Measurements from ENCODE around the gene FAM83D.

Gene FAM83D

DNA sequence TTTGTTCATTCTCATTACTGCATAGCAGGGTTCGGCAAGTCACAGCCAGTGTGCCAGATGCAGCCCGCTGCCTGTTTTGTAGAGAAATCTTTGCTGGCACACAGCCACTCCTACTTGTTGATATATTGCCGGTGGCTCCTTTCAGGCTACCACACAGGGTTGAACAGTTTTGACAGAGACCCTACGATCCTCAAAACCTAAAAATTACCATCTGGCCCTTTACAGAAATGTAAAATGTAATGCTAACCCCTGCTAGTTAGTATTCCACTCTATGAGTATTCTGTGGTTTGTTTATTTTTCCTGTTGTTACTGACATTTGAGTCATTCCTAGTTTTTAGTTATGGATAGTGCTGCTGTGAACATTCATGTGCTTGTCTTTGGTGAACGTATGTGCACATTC, 47.4 kb downstream of the FAM83D start:
- H3K4me3 ChIP-seq (ENCODE audit: low read length) = no peak overlapping the region
- DNase-seq (ENCODE audit: low read depth) = peak; percentile 45
- no peak for TF ChIP-seq CTCF (IDR thresholded peaks at IDR 0.05; ENCODE audit: insufficient read depth, low read depth, low read length, missing control alignments)

- TF ChIP-seq CTCF (IDR thresholded peaks at IDR 0.05; ENCODE audit: insufficient read depth, low read depth, low read length, missing control alignments) = no peak
- no peak for DNase-seq (ENCODE audit: low read depth)
- no peak overlapping the region for H3K4me3 ChIP-seq (ENCODE audit: low read length)
Observed at GRCh38 chr20:38975539-38976120, 49.4 kb downstream of the FAM83D start.

GRCh38 chr20:38979434-38979833, 53.2 kb downstream of the FAM83D start:
- no peak for TF ChIP-seq CTCF (IDR thresholded peaks at IDR 0.05; ENCODE audit: insufficient read depth, low read depth, low read length, missing control alignments)
- DNase-seq (ENCODE audit: low read depth) = no peak
- no peak overlapping the region for H3K4me3 ChIP-seq (ENCODE audit: low read length)

DNA sequence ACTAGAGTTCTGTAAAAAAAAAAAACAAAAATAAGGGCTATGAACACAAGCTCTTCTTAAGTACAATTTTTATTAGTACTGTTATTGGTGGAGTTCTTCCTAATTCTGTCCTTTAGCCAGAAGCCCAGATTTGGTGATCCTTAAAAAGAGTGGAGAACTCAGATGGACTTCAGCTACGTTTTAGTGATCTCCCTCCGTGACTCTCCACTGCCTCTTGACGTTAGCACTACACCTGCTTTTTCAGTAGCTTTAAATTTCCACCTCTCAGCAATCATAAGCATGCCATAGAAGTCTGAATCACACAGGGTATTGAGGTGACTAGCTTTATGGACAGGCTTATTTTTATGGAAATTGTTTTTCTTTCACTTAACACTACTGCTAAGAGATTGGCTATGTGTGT, 53.6 kb downstream of the FAM83D start:
- no peak overlapping the region for H3K4me3 ChIP-seq (ENCODE audit: low read length)
- TF ChIP-seq CTCF (IDR thresholded peaks at IDR 0.05; ENCODE audit: insufficient read depth, low read depth, low read length, missing control alignments) = no peak
- no peak for DNase-seq (ENCODE audit: low read depth)

DNA sequence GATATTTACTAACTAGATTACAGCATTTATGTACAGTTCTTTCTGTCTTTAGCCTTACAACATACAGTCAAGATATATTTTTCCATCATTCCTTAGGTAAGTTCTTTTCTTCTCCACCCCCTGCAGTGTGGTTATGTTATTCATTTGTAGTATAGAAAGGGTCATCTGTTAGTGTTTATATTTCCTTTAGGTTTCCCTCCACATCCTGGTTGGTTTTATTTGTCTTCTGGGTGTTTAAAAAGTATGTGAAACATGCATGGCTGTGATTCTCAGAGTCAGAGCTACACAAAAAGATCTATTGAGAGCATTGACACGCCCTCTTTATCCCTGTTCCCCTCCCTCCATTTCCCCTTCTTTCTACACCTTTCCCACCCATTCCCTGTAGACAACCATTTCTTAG, 56.1 kb downstream of the FAM83D start:
- no peak overlapping the region for H3K4me3 ChIP-seq (ENCODE audit: low read length)
- no peak for DNase-seq (ENCODE audit: low read depth)
- TF ChIP-seq CTCF (IDR thresholded peaks at IDR 0.05; ENCODE audit: insufficient read depth, low read depth, low read length, missing control alignments) = no peak

- no peak for DNase-seq (ENCODE audit: low read depth)
- no peak for TF ChIP-seq CTCF (IDR thresholded peaks at IDR 0.05; ENCODE audit: insufficient read depth, low read depth, low read length, missing control alignments)
- H3K4me3 ChIP-seq (ENCODE audit: low read length) = no peak overlapping the region
Observed at GRCh38 chr20:38985060-38985459, 58.8 kb downstream of the FAM83D start.

GRCh38 chr20:38985603-38986170, 59.5 kb downstream of the FAM83D start:
- no peak for TF ChIP-seq CTCF (IDR thresholded peaks at IDR 0.05; ENCODE audit: insufficient read depth, low read depth, low read length, missing control alignments)
- peak; percentile 25 for DNase-seq (ENCODE audit: low read depth)
- no peak overlapping the region for H3K4me3 ChIP-seq (ENCODE audit: low read length)
